ENCODE data around the gene CYP1B1.

- TF ChIP-seq EZH2 (IDR thresholded peaks at IDR 0.05; ENCODE audit: low read depth) (no peak), CTCF (conservative IDR thresholded peaks at IDR 0.05) (no peak)
Observed at GRCh38 chr2:38122344-38122743, 46.4 kb upstream of the CYP1B1 start.
